ENCODE results near the gene TOE1. TPM values are rescaled to one million over a fixed set of nuclear protein-coding genes. Genes with fewer than 3 reads are reported as not detected.

The TOE1 gene
- total RNA-seq, 1 donor from 2014 or later, result 12.3 TPM

- H3K9me3 Mint-ChIP-seq (ENCODE audit: low read depth), result no peaks in the 10 kb centered on the region
- DNase-seq (ENCODE audit: low spot score, unreplicated experiment), result peak; percentile 55
- no peak for TF ChIP-seq CTCF (IDR thresholded peaks at IDR 0.05; ENCODE audit: unreplicated experiment)
- peaks cover 5% of the 10 kb centered on the region for H3K4me1 Mint-ChIP-seq (ENCODE audit: low read depth)
- peaks cover 3% of the 10 kb centered on the region for H3K36me3 Mint-ChIP-seq (ENCODE audit: insufficient read depth)
- H3K4me3 Mint-ChIP-seq (ENCODE audit: low read depth), result peak within 1 kb of the TSS; percentile 73
- H3K27ac Mint-ChIP-seq, result peak within 1 kb of the TSS; percentile 84
- peaks cover 13% of the 10 kb centered on the region for H3K27me3 Mint-ChIP-seq
These were observed 13.0 kb upstream of the TOE1 start, which contains the start of gene HPDL for GRCh38 chr1:45326627-45327623. Gene HPDL (plus strand): TSS chr1:45326895. CDS start chr1:45327149, 254 bp downstream.

DNA sequence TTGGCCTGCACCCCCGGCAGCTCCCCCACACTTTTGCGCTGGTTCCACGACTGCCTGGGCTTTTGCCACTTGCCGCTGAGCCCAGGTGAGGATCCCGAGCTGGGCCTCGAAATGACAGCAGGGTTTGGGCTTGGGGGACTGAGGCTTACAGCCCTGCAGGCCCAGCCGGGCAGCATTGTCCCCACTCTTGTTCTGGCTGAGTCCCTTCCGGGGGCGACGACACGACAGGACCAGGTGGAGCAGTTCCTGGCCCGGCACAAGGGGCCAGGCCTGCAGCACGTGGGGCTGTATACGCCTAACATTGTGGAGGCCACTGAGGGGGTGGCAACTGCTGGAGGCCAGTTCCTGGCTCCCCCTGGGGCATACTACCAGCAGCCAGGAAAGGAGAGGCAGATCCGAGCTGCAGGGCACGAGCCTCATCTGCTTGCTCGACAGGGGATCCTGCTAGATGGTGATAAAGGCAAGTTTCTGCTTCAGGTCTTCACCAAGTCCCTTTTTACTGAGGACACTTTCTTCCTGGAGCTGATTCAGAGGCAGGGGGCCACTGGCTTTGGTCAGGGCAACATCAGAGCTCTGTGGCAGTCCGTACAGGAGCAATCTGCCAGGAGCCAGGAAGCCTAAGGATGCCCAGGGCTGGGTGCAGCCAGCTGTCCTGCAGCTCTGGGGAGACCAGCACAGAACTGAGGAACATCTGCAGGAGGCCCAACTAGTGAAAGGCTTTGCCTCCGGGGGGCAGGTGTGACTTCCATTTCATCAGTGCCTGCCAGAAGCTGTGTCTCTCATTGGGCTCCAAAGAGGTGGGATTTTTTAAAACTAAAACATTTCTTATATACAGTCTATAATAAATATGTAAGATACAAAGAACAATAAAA is 12.1 kb upstream of the TOE1 start:
- H3K27me3 Mint-ChIP-seq, result peaks cover 11% of the 10 kb centered on the region
- DNase-seq (ENCODE audit: low spot score, unreplicated experiment), result no peak
- H3K9me3 Mint-ChIP-seq (ENCODE audit: low read depth), result no peaks in the 10 kb centered on the region
- H3K4me1 Mint-ChIP-seq (ENCODE audit: low read depth), result peaks cover 5% of the 10 kb centered on the region
- peaks cover 3% of the 10 kb centered on the region for H3K36me3 Mint-ChIP-seq (ENCODE audit: insufficient read depth)
- H3K4me3 Mint-ChIP-seq (ENCODE audit: low read depth), result peak overlapping the region; percentile 38
- TF ChIP-seq CTCF (IDR thresholded peaks at IDR 0.05; ENCODE audit: unreplicated experiment), result no peak
- no peak overlapping the region for H3K27ac Mint-ChIP-seq

GRCh38 chr1:45328680-45329079 is 11.3 kb upstream of the TOE1 start:
- Mint-ChIP-seq H3K4me3 (ENCODE audit: low read depth) (no peak overlapping the region), H3K27me3 (peaks cover 11% of the 10 kb centered on the region), H3K36me3 (ENCODE audit: insufficient read depth) (peaks cover 3% of the 10 kb centered on the region), H3K9me3 (ENCODE audit: low read depth) (no peaks in the 10 kb centered on the region), H3K4me1 (ENCODE audit: low read depth) (peaks cover 5% of the 10 kb centered on the region), H3K27ac (no peak overlapping the region)
- DNase-seq (ENCODE audit: low spot score, unreplicated experiment), result no peak
- no peak for TF ChIP-seq CTCF (IDR thresholded peaks at IDR 0.05; ENCODE audit: unreplicated experiment)

DNA sequence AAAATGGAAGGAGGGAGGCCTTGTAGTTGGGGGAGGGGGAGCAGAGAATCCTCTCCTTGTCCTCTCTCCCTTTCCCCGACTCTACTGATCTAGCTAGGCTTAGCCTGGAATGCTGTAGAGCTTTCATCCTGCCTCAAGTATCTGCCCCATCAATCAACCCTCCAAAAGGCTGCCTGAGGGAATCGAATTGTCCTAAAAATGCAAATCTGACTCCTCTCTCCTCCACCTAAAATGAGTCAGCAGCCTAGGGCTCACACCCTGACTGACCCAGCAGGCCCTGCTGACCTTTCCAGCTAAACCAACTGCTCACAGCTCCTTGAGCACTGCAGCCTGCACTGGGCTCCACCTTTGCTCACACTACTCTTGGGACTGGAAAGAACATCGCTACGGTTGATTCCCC is 10.5 kb upstream of the TOE1 start:
- Mint-ChIP-seq H3K4me3 (ENCODE audit: low read depth) (no peak overlapping the region), H3K36me3 (ENCODE audit: insufficient read depth) (peaks cover 6% of the 10 kb centered on the region), H3K4me1 (ENCODE audit: low read depth) (peaks cover 7% of the 10 kb centered on the region), H3K9me3 (ENCODE audit: low read depth) (no peaks in the 10 kb centered on the region), H3K27ac (no peak overlapping the region), H3K27me3 (peaks cover 11% of the 10 kb centered on the region)
- no peak for TF ChIP-seq CTCF (IDR thresholded peaks at IDR 0.05; ENCODE audit: unreplicated experiment)
- no peak for DNase-seq (ENCODE audit: low spot score, unreplicated experiment)
